ENCODE measurements around the gene FOXO4.

Gene FOXO4

GRCh38 chrX:71095033-71095432 is 618 bp upstream of the FOXO4 start:
- peaks cover 6% of the 10 kb centered on the region for H3K79me1 ChIP-seq (ENCODE audit: low read length)
- H3K18ac ChIP-seq (ENCODE audit: low read length) = no peak overlapping the region
- peaks cover 0 to 2% of the 10 kb centered on the region in 2 experiments for H3K4me1 ChIP-seq (ENCODE audit: control insufficient read depth in 1 of 2, insufficient read depth in 2 of 2, low read length in 2 of 2)
- H4K91ac ChIP-seq (ENCODE audit: low read depth, low read length) = no peak overlapping the region
- H3K23ac ChIP-seq (ENCODE audit: low read length) = no peak overlapping the region
- H2AFZ ChIP-seq (ENCODE audit: insufficient read depth, low read length, poor library complexity) = no peak overlapping the region
- no peaks in the 10 kb centered on the region for H3K36me3 ChIP-seq (ENCODE audit: control insufficient read depth in 1 of 2, insufficient read depth in 2 of 2, low read length in 2 of 2)
- H3K9me3 ChIP-seq (ENCODE audit: insufficient read depth, low read depth, low read length) = no peaks in the 10 kb centered on the region
- H4K8ac ChIP-seq (ENCODE audit: low read depth, low read length) = peak overlapping the region; percentile 43
- no peak overlapping the region for H4K12ac ChIP-seq (ENCODE audit: low read depth, low read length)
- no peak for DNase-seq
- no peak overlapping the region for H2BK120ac ChIP-seq (ENCODE audit: insufficient read depth, low read length, poor library complexity)
- no peak overlapping the region for H3K9ac ChIP-seq (ENCODE audit: low read length)
- H3K79me2 ChIP-seq (ENCODE audit: control insufficient read depth, insufficient read depth, low read length, poor library complexity) = no peaks in the 10 kb centered on the region
- H3K4me3 ChIP-seq (ENCODE audit: low read depth, low read length) = peak overlapping the region; percentile 65
- no CpG with 5 or more reads among the region's 6 CpGs for WGBS (ENCODE audit: extremely low coverage, insufficient coverage, insufficient read length)
- H3K14ac ChIP-seq (ENCODE audit: low read length) = no peak overlapping the region
- peak overlapping the region; percentile 90 for H3K4me2 ChIP-seq (ENCODE audit: low read length)
- H3K4ac ChIP-seq (ENCODE audit: low read depth, low read length) = no peak overlapping the region
- H2AK5ac ChIP-seq (ENCODE audit: low read length) = no peak overlapping the region
- no peaks in the 10 kb centered on the region for H3K27me3 ChIP-seq (ENCODE audit: insufficient read depth, low read length)
- H2BK12ac ChIP-seq (ENCODE audit: low read length) = no peak overlapping the region
- H2BK5ac ChIP-seq (ENCODE audit: low read depth, low read length, poor library complexity) = no peak overlapping the region
- H3K27ac ChIP-seq (ENCODE audit: low read depth, low read length) = no peak overlapping the region

GRCh38 chrX:71095981-71096759 is 519 bp downstream of the FOXO4 start:
- Histone ChIP-seq H3K14ac (ENCODE audit: low read length) (peak overlapping the region; percentile 29), H2AFZ (ENCODE audit: insufficient read depth, low read length, poor library complexity) (peak overlapping the region; percentile 63), H4K91ac (ENCODE audit: low read depth, low read length) (peak overlapping the region; percentile 52), H3K79me1 (ENCODE audit: low read length) (peaks cover 6% of the 10 kb centered on the region), H3K4me1 (ENCODE audit: control insufficient read depth in 1 of 2, insufficient read depth in 2 of 2, low read length in 2 of 2) (peaks cover 5 to 8% of the 10 kb centered on the region in 2 experiments), H3K9me3 (ENCODE audit: insufficient read depth, low read depth, low read length) (no peaks in the 10 kb centered on the region), H3K27ac (ENCODE audit: low read depth, low read length) (no peak overlapping the region), H2BK120ac (ENCODE audit: insufficient read depth, low read length, poor library complexity) (peak overlapping the region; percentile 27), H2AK5ac (ENCODE audit: low read length) (no peak overlapping the region), H3K27me3 (ENCODE audit: insufficient read depth, low read length) (no peaks in the 10 kb centered on the region), H3K79me2 (ENCODE audit: control insufficient read depth, insufficient read depth, low read length, poor library complexity) (no peaks in the 10 kb centered on the region), H3K18ac (ENCODE audit: low read length) (peak overlapping the region; percentile 35), H3K4ac (ENCODE audit: low read depth, low read length) (peak overlapping the region; percentile 80), H3K36me3 (ENCODE audit: control insufficient read depth in 1 of 2, insufficient read depth in 2 of 2, low read length in 2 of 2) (peaks cover 0 to 4% of the 10 kb centered on the region in 2 experiments), H3K9ac (ENCODE audit: low read length) (peak overlapping the region; percentile 43), H3K4me2 (ENCODE audit: low read length) (peak overlapping the region; percentile 81), H4K8ac (ENCODE audit: low read depth, low read length) (peak overlapping the region; percentile 42), H2BK12ac (ENCODE audit: low read length) (no peak overlapping the region), H3K23ac (ENCODE audit: low read length) (no peak overlapping the region), H4K12ac (ENCODE audit: low read depth, low read length) (no peak overlapping the region), H3K4me3 (ENCODE audit: low read depth, low read length) (peak overlapping the region; percentile 68), H2BK5ac (ENCODE audit: low read depth, low read length, poor library complexity) (no peak overlapping the region)
- no CpG with 5 or more reads among the region's 46 CpGs for WGBS (ENCODE audit: extremely low coverage, insufficient coverage, insufficient read length)
- peak in 1 of 2 donors; percentile 31 for DNase-seq

- Histone ChIP-seq H3K4me1 (ENCODE audit: control insufficient read depth in 1 of 2, insufficient read depth in 2 of 2, low read length in 2 of 2) (peaks cover 7 to 12% of the 10 kb centered on the region in 2 experiments), H3K4me3 (ENCODE audit: low read depth, low read length) (peak overlapping the region; percentile 68), H3K27ac (ENCODE audit: low read depth, low read length) (no peak overlapping the region), H3K18ac (ENCODE audit: low read length) (no peak overlapping the region), H4K12ac (ENCODE audit: low read depth, low read length) (no peak overlapping the region), H4K91ac (ENCODE audit: low read depth, low read length) (peak overlapping the region; percentile 52), H3K9me3 (ENCODE audit: insufficient read depth, low read depth, low read length) (no peaks in the 10 kb centered on the region), H2BK120ac (ENCODE audit: insufficient read depth, low read length, poor library complexity) (no peak overlapping the region), H3K14ac (ENCODE audit: low read length) (peak overlapping the region; percentile 29), H3K79me2 (ENCODE audit: control insufficient read depth, insufficient read depth, low read length, poor library complexity) (no peaks in the 10 kb centered on the region), H3K4me2 (ENCODE audit: low read length) (peak overlapping the region; percentile 81), H2AK5ac (ENCODE audit: low read length) (no peak overlapping the region), H2BK12ac (ENCODE audit: low read length) (no peak overlapping the region), H3K23ac (ENCODE audit: low read length) (no peak overlapping the region), H3K4ac (ENCODE audit: low read depth, low read length) (peak overlapping the region; percentile 80), H2BK5ac (ENCODE audit: low read depth, low read length, poor library complexity) (no peak overlapping the region), H3K9ac (ENCODE audit: low read length) (no peak overlapping the region), H2AFZ (ENCODE audit: insufficient read depth, low read length, poor library complexity) (no peak overlapping the region), H4K8ac (ENCODE audit: low read depth, low read length) (no peak overlapping the region), H3K36me3 (ENCODE audit: control insufficient read depth in 1 of 2, insufficient read depth in 2 of 2, low read length in 2 of 2) (peaks cover 0 to 7% of the 10 kb centered on the region in 2 experiments), H3K27me3 (ENCODE audit: insufficient read depth, low read length) (no peaks in the 10 kb centered on the region), H3K79me1 (ENCODE audit: low read length) (peaks cover 6% of the 10 kb centered on the region)
- no peak for DNase-seq
- no CpG with 5 or more reads among the region's 9 CpGs for WGBS (ENCODE audit: extremely low coverage, insufficient coverage, insufficient read length)
Observed at GRCh38 chrX:71096760-71097032, 1.0 kb downstream of the FOXO4 start.

DNA sequence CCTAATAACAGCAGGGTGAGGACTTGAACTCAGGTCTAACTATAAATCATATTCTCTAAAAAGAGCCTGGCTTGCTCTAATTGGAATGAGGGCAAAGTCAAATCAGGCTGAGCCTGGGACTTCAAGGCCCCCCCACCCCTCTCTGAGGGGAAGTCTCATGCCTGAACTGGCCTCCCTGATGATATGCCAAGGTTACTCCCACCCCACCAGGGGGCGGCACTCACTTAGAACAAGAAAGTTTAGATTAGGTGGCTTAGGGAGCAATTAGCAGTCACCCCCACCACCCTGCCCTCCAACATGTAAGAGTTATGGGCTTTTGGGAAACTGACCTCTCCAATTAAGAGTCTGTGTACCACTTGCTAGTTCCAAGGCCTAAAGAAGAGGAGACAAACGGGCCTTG is 2.7 kb downstream of the FOXO4 start:
- Histone ChIP-seq H2BK120ac (ENCODE audit: insufficient read depth, low read length, poor library complexity) (no peak overlapping the region), H2AFZ (ENCODE audit: insufficient read depth, low read length, poor library complexity) (no peak overlapping the region), H3K4me1 (ENCODE audit: control insufficient read depth in 1 of 2, insufficient read depth in 2 of 2, low read length in 2 of 2) (peaks cover 13 to 19% of the 10 kb centered on the region in 2 experiments), H4K91ac (ENCODE audit: low read depth, low read length) (no peak overlapping the region), H3K27ac (ENCODE audit: low read depth, low read length) (no peak overlapping the region), H3K79me1 (ENCODE audit: low read length) (peaks cover 7% of the 10 kb centered on the region), H2AK5ac (ENCODE audit: low read length) (no peak overlapping the region), H3K9ac (ENCODE audit: low read length) (no peak overlapping the region), H3K23ac (ENCODE audit: low read length) (no peak overlapping the region), H3K27me3 (ENCODE audit: insufficient read depth, low read length) (no peaks in the 10 kb centered on the region), H2BK12ac (ENCODE audit: low read length) (no peak overlapping the region), H4K8ac (ENCODE audit: low read depth, low read length) (no peak overlapping the region), H3K4ac (ENCODE audit: low read depth, low read length) (no peak overlapping the region), H4K12ac (ENCODE audit: low read depth, low read length) (no peak overlapping the region), H3K14ac (ENCODE audit: low read length) (no peak overlapping the region), H3K36me3 (ENCODE audit: control insufficient read depth in 1 of 2, insufficient read depth in 2 of 2, low read length in 2 of 2) (peaks cover 0 to 7% of the 10 kb centered on the region in 2 experiments), H3K9me3 (ENCODE audit: insufficient read depth, low read depth, low read length) (no peaks in the 10 kb centered on the region), H3K79me2 (ENCODE audit: control insufficient read depth, insufficient read depth, low read length, poor library complexity) (no peaks in the 10 kb centered on the region), H3K18ac (ENCODE audit: low read length) (no peak overlapping the region), H3K4me3 (ENCODE audit: low read depth, low read length) (no peak overlapping the region), H3K4me2 (ENCODE audit: low read length) (no peak overlapping the region), H2BK5ac (ENCODE audit: low read depth, low read length, poor library complexity) (no peak overlapping the region)
- peak; percentile 13 to 46 for DNase-seq
- no CpG with 5 or more reads among the region's 2 CpGs for WGBS (ENCODE audit: extremely low coverage, insufficient coverage, insufficient read length)
